ENCODE results near the gene DYRK1A.

Gene DYRK1A

GRCh38 chr21:37386151-37386550 is 19.6 kb downstream of the DYRK1A start:
- H4K20me1 ChIP-seq (ENCODE audit: insufficient read depth, low read length, poor library complexity, severe bottlenecking), result peaks cover 99% of the 10 kb centered on the region
- H3K9me2 ChIP-seq (replicated peaks; ENCODE audit: low read depth, low read length), result no peaks in the 10 kb centered on the region
- H3K4me2 ChIP-seq (ENCODE audit: low read depth, low read length, poor library complexity, severe bottlenecking), result no peak overlapping the region
- H3K4me1 ChIP-seq (ENCODE audit: insufficient read depth, low read length, poor library complexity, severe bottlenecking), result peaks cover 59% of the 10 kb centered on the region
- no peaks in the 10 kb centered on the region for H3K27me3 ChIP-seq (ENCODE audit: insufficient read depth, low read length, poor library complexity, severe bottlenecking)
- H3K36me3 ChIP-seq (ENCODE audit: insufficient read depth, low read length), result peaks cover 7% of the 10 kb centered on the region; the same call in 1 of the 2 replicates
- no peak overlapping the region for H3K4me3 ChIP-seq (ENCODE audit: low read length, poor library complexity, severe bottlenecking)
- no peak overlapping the region for H3K9ac ChIP-seq (ENCODE audit: low read depth, low read length, poor library complexity, severe bottlenecking)
- H3K9me3 ChIP-seq (ENCODE audit: insufficient read depth, low read depth, low read length), result no peaks in the 10 kb centered on the region; the same call in 1 of the 2 replicates
- H3F3A ChIP-seq (ENCODE audit: low read depth), result no peaks in the 10 kb centered on the region
- H2AFZ ChIP-seq (ENCODE audit: low read length), result no peak overlapping the region
- TF ChIP-seq EZH2phosphoT487 (IDR thresholded peaks at IDR 0.05; ENCODE audit: borderline replicate concordance) (no peak), CTCF (conservative IDR thresholded peaks at IDR 0.05; ENCODE audit: low read length) (no peak)
- peaks cover 100% of the 10 kb centered on the region for H3K79me2 ChIP-seq (ENCODE audit: insufficient read depth, low read length)

- Histone ChIP-seq H3K4me3 (ENCODE audit: low read length, poor library complexity, severe bottlenecking) (no peak overlapping the region), H3K9me2 (replicated peaks; ENCODE audit: low read depth, low read length) (no peaks in the 10 kb centered on the region), H3K27me3 (ENCODE audit: insufficient read depth, low read length, poor library complexity, severe bottlenecking) (no peaks in the 10 kb centered on the region), H3K79me2 (ENCODE audit: insufficient read depth, low read length) (peaks cover 100% of the 10 kb centered on the region), H3K36me3 (ENCODE audit: insufficient read depth, low read length) (peaks cover 4% of the 10 kb centered on the region; the same call in 1 of the 2 replicates), H3K9ac (ENCODE audit: low read depth, low read length, poor library complexity, severe bottlenecking) (no peak overlapping the region), H4K20me1 (ENCODE audit: insufficient read depth, low read length, poor library complexity, severe bottlenecking) (peaks cover 99% of the 10 kb centered on the region), H3F3A (ENCODE audit: low read depth) (no peaks in the 10 kb centered on the region), H3K9me3 (ENCODE audit: insufficient read depth, low read depth, low read length) (no peaks in the 10 kb centered on the region; the same call in 1 of the 2 replicates), H2AFZ (ENCODE audit: low read length) (no peak overlapping the region), H3K4me2 (ENCODE audit: low read depth, low read length, poor library complexity, severe bottlenecking) (no peak overlapping the region), H3K4me1 (ENCODE audit: insufficient read depth, low read length, poor library complexity, severe bottlenecking) (peaks cover 51% of the 10 kb centered on the region)
- TF ChIP-seq CTCF (conservative IDR thresholded peaks at IDR 0.05; ENCODE audit: low read length) (no peak), EZH2phosphoT487 (IDR thresholded peaks at IDR 0.05; ENCODE audit: borderline replicate concordance) (no peak)
Measured at GRCh38 chr21:37389456-37389855, 22.9 kb downstream of the DYRK1A start.

GRCh38 chr21:37391666-37392065 is 25.1 kb downstream of the DYRK1A start:
- H3K36me3 ChIP-seq (ENCODE audit: insufficient read depth, low read length), result no peaks in the 10 kb centered on the region; the same call in 1 of the 2 replicates
- H3K9me2 ChIP-seq (replicated peaks; ENCODE audit: low read depth, low read length), result no peaks in the 10 kb centered on the region
- no peak overlapping the region for H3K4me3 ChIP-seq (ENCODE audit: low read length, poor library complexity, severe bottlenecking)
- peaks cover 100% of the 10 kb centered on the region for H4K20me1 ChIP-seq (ENCODE audit: insufficient read depth, low read length, poor library complexity, severe bottlenecking)
- no peak overlapping the region for H3K4me2 ChIP-seq (ENCODE audit: low read depth, low read length, poor library complexity, severe bottlenecking)
- H3K9me3 ChIP-seq (ENCODE audit: insufficient read depth, low read depth, low read length), result no peaks in the 10 kb centered on the region
- H3F3A ChIP-seq (ENCODE audit: low read depth), result no peaks in the 10 kb centered on the region
- H3K79me2 ChIP-seq (ENCODE audit: insufficient read depth, low read length), result peaks cover 100% of the 10 kb centered on the region
- H3K9ac ChIP-seq (ENCODE audit: low read depth, low read length, poor library complexity, severe bottlenecking), result no peak overlapping the region
- TF ChIP-seq CTCF (conservative IDR thresholded peaks at IDR 0.05; ENCODE audit: low read length), result no peak
- no peak for TF ChIP-seq EZH2phosphoT487 (IDR thresholded peaks at IDR 0.05; ENCODE audit: borderline replicate concordance)
- no peaks in the 10 kb centered on the region for H3K27me3 ChIP-seq (ENCODE audit: insufficient read depth, low read length, poor library complexity, severe bottlenecking)
- H3K4me1 ChIP-seq (ENCODE audit: insufficient read depth, low read length, poor library complexity, severe bottlenecking), result peaks cover 47% of the 10 kb centered on the region
- no peak overlapping the region for H2AFZ ChIP-seq (ENCODE audit: low read length)
